Measurements from ENCODE around the gene DFFA.

DNA sequence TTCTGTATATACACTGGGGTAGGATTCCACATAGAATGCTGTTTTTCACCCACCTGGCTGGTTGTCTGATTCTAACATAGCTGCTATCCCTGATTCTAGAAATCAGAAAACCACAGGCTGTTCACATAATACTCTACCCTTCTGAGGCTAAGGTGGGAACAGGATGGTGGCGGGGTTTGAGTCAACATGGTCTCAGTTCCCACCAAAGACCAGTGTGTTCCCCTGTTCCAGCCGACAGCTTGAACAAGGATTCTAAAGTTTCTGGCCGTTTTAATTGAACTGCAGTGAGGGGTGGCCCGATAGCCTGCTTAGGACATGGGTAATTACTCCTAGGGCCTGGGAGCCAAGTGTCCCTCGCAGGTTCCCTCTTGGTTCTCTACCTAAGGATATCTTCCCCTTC lies 40.9 kb upstream of the DFFA start:
- TF ChIP-seq, protein P1, sequence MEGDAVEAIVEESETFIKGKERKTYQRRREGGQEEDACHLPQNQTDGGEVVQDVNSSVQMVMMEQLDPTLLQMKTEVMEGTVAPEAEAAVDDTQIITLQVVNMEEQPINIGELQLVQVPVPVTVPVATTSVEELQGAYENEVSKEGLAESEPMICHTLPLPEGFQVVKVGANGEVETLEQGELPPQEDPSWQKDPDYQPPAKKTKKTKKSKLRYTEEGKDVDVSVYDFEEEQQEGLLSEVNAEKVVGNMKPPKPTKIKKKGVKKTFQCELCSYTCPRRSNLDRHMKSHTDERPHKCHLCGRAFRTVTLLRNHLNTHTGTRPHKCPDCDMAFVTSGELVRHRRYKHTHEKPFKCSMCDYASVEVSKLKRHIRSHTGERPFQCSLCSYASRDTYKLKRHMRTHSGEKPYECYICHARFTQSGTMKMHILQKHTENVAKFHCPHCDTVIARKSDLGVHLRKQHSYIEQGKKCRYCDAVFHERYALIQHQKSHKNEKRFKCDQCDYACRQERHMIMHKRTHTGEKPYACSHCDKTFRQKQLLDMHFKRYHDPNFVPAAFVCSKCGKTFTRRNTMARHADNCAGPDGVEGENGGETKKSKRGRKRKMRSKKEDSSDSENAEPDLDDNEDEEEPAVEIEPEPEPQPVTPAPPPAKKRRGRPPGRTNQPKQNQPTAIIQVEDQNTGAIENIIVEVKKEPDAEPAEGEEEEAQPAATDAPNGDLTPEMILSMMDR (IDR thresholded peaks at IDR 0.05) = no peak
- TF ChIP-seq POLR2A (IDR thresholded peaks at IDR 0.05; ENCODE audit: low read depth) = no peak
